BE2C (cell line): ENCODE measurements around the gene COL17A1.

ENCODE experiments used
- DNase-seq: peaks from one replicate; pipeline ENCODE4 v3.0.0-alpha.2; 2020
- H3K27me3 ChIP-seq: fragments of 250-450 bp; sonication (Bioruptor Pico); 2 replicates; pipeline ENCODE4 v1.5.1; 2020; ENCODE audit warnings: mild to moderate bottlenecking
- H3K36me3 ChIP-seq: fragments of 250-450 bp; sonication (Bioruptor Pico); 2 replicates; pipeline ENCODE4 v1.5.1; 2020; ENCODE audit warnings: mild to moderate bottlenecking
- H3K4me1 ChIP-seq: fragments of 250-450 bp; sonication (Bioruptor Pico); 2 replicates; pipeline ENCODE4 v1.5.1; 2020
- H3K4me3 ChIP-seq: 2 replicates; pipeline ENCODE4 v1.5.1; 2011; ENCODE audit warnings: low read depth, low read length
- H3K9me3 ChIP-seq: fragments of 250-450 bp; sonication (Bioruptor Pico); 2 replicates; pipeline ENCODE4 v1.5.1; 2020
- CTCF ChIP-seq: IDR thresholded peaks from 2 replicates; pipeline ENCODE4 v1.5.1; 2012; ENCODE audit warnings: mild to moderate bottlenecking, low read depth, low read length

COL17A1 gene

GRCh38 chr10:104036518-104037260, 49.0 kb downstream of the COL17A1 start:
- no peaks in the 10 kb centered on the region for H3K36me3 ChIP-seq
- no peak for TF ChIP-seq CTCF
- no peaks in the 10 kb centered on the region for H3K9me3 ChIP-seq
- no peak overlapping the region for H3K4me3 ChIP-seq
- H3K27me3 ChIP-seq, result no peaks in the 10 kb centered on the region
- H3K4me1 ChIP-seq, result no peaks in the 10 kb centered on the region
- no peak for DNase-seq

- no peak overlapping the region for H3K4me3 ChIP-seq
- no peak for DNase-seq
- H3K4me1 ChIP-seq, result no peaks in the 10 kb centered on the region
- no peak for TF ChIP-seq CTCF
- H3K36me3 ChIP-seq, result no peaks in the 10 kb centered on the region
- H3K27me3 ChIP-seq, result no peaks in the 10 kb centered on the region
- no peaks in the 10 kb centered on the region for H3K9me3 ChIP-seq
Observed at GRCh38 chr10:104036069-104036384, 49.7 kb downstream of the COL17A1 start.

- Histone ChIP-seq H3K27me3 (no peaks in the 10 kb centered on the region), H3K4me1 (no peaks in the 10 kb centered on the region), H3K4me3 (no peak overlapping the region), H3K36me3 (no peaks in the 10 kb centered on the region), H3K9me3 (no peaks in the 10 kb centered on the region)
- DNase-seq, result no peak
- TF ChIP-seq CTCF, result no peak
Observed at GRCh38 chr10:104035194-104036068, 50.2 kb downstream of the COL17A1 start.

- Histone ChIP-seq H3K27me3 (no peaks in the 10 kb centered on the region), H3K4me3 (no peak overlapping the region), H3K9me3 (no peaks in the 10 kb centered on the region), H3K4me1 (no peaks in the 10 kb centered on the region), H3K36me3 (no peaks in the 10 kb centered on the region)
- DNase-seq, result no peak
- TF ChIP-seq CTCF, result no peak
Observed at GRCh38 chr10:104034401-104035193, 51.1 kb downstream of the COL17A1 start.

- Histone ChIP-seq H3K4me1 (no peaks in the 10 kb centered on the region), H3K36me3 (no peaks in the 10 kb centered on the region), H3K27me3 (no peaks in the 10 kb centered on the region), H3K4me3 (no peak overlapping the region), H3K9me3 (no peaks in the 10 kb centered on the region)
- no peak for DNase-seq
- no peak for TF ChIP-seq CTCF
Observed at GRCh38 chr10:104033966-104034365, 51.7 kb downstream of the COL17A1 start.
